GM19025 (cell line): ENCODE data around the gene GPS2.

Source experiments
- ATAC-seq: cut with Tn5 transposase; IDR thresholded peaks from one replicate; pipeline ENCODE4 v1.9.1; 2021; ENCODE audit warnings: mild to moderate bottlenecking, low read depth, moderate library complexity; ENCODE audit not compliant: unreplicated experiment

GPS2 gene

DNA sequence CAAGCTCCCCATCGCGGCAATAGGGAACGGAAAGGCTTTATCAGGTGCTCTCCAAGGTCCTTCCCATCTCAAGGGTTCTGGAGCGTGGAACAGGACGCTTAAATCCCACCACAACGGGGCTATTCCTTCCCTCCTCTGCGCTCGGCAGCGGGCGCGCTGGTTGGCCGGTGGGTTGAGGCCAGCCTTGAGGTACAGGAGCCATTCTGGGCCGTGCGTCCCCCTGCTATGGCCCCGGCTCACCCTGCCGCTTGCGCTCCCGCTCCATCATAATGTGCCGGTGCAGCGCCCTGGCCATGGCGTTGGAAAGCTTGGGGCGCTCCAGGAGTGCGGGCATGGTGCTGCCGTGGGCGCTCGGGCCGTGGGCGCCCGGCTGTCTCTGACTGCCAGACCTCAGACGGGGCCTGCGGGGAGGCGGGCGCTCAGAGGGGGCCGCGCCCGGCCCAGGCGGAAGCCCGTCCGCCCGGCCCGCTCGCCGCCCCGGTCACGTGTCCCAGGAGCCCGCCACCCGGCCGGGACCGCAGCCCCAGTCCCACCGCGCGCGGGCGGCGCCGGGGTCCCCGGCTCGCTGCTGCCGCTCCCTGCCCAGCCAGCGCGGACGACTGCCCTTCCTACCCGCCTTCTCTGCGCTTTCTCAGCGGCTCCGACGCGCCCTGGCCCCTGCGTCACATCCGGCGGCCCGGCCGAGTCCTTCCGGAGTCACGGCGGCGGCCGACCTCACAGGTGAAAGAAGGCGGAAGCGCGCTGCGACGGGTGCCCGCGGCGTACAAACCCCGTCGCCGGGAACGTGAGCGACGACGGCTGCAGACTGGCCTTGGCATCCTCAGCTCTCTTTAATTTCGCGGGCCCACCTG lies at the start of gene GPS2:
GPS2 (minus strand) TSS at position 642 of the 851 bp plus-strand sequence; CDS start at position 334, 308 bp downstream.
- peak; percentile 83 for ATAC-seq

GRCh38 chr17:7363311-7363710 lies 48.2 kb upstream of the GPS2 start:
- ATAC-seq = no peak

GRCh38 chr17:7361906-7362305 lies 46.7 kb upstream of the GPS2 start:
- ATAC-seq = no peak

DNA sequence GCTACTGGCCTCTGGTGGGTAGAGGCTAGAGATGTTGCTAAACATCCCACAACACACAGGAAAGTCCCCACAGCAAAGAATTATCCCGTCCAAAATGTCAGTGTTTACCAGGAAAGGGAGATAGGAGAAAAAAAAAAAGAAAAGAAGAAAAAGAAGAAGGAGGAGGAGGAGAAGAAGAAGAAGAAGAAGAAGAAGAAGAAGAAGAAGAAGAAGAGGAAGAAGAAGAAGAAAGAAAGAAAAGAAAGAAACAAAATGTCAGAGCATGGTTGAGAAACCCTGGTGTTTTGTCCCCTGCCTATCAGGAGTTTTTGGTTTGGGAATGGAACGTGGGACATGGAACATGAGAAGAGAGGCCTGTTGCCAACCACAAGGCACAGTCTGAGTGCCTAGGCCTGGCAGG lies 42.2 kb upstream of the GPS2 start:
- no peak for ATAC-seq

DNA sequence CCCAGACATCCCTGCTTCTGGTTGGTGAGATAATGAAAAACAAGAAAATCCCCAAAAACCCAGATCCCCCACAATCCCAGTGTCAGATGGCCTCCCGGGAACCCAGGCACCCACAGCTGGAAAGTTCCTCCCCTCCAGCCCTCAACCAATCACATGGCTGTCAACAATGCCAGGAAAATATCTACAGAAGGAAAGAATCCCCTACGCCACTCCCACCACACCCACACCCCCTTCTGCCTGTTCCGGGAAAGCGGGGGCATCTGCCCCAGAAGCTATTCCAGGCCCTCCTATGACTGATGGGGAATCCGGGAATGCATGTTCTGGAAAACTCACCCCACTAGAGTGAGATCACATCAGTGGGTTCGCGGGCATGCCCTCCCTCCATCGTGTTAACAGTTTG lies 41.6 kb upstream of the GPS2 start:
- no peak for ATAC-seq

DNA sequence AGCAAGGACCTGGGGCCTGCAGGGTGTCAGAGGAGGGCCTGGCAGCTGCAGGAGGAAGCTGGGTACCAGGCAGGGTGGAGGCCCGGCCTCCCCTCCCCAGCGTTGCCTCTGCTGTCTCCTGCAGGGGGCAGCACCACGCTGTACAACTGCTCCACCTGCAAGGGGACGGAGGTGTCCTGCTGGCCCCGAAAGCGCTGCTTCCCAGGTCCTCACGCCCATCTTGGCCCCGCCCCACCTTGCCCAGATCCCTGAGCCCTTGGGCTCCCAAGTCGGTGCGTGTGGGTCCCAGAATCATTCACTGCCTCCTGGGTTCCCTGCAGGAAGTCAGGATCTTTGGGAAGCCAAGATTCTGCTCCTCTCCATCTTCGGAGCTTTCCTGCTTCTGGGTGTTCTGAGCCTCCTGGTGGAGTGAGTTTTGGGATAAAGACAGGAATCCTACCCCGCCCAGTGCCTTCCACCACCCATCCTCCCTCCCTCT lies 41.0 kb upstream of the GPS2 start:
- ATAC-seq = no peak

- no peak for ATAC-seq
These were observed 40.4 kb upstream of the GPS2 start for GRCh38 chr17:7355573-7355972.

DNA sequence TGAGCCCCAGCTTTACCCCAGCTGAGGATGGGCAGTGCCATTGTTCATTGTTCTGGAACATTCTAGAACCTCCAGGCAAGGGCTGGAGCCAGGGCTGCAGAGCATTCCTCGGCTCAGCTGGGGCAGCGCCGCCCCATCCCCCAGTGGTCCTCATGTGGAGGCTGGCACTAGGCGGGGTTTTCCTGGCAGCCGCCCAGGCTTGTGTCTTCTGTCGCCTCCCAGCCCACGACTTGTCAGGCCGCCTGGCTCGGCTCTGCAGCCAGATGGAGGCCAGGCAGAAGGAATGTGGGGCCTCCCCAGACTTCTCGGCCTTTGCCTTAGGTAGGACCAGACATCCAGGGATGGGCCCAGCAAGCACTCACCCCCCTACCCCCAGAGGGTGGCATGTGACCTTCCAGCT lies 39.9 kb upstream of the GPS2 start, which contains the start of gene TMEM95:
TMEM95 (plus strand) TSS at position 104 of the 400 bp plus-strand sequence; CDS start at position 153, 49 bp downstream.
- ATAC-seq = no peak

DNA sequence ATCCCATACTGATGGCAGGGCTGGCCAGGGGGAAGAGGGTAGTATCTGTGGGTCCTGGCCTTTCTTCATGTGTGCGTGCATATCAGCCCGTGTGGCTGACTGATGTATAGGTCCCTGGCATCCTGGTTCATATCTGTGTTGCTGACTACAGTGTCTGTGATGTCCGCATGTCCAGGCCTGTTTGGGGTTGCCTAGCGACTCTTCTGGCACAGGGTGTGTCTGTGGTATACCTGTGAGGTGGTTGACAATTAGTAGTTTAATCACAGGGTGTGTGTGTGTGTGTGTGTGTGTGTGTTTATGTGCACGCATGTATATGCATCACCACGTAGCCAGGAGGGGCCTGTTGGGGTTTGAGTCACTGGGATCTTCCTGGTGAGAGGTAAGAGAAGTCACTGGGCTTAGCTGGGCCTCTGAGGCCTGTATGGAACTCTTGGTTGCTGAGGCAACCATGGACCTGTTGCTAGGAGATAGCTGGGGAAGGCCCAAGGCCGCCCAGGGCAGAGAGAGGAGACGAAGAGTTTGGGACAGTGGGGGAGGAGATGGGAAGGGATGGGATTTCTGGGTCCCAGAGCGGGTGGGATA lies 39.2 kb upstream of the GPS2 start:
- no peak for ATAC-seq

- ATAC-seq = no peak
These were observed 37.9 kb upstream of the GPS2 start for GRCh38 chr17:7352910-7353635.

- ATAC-seq = no peak
These were observed 37.3 kb upstream of the GPS2 start for GRCh38 chr17:7352503-7352889.

GRCh38 chr17:7351665-7352502 lies 36.7 kb upstream of the GPS2 start, which contains the start of gene KCTD11:
KCTD11 (plus strand) TSS chr17:7352162.
- peak; percentile 65 for ATAC-seq

- no peak for ATAC-seq
These were observed 33.5 kb upstream of the GPS2 start for GRCh38 chr17:7348478-7349242.

DNA sequence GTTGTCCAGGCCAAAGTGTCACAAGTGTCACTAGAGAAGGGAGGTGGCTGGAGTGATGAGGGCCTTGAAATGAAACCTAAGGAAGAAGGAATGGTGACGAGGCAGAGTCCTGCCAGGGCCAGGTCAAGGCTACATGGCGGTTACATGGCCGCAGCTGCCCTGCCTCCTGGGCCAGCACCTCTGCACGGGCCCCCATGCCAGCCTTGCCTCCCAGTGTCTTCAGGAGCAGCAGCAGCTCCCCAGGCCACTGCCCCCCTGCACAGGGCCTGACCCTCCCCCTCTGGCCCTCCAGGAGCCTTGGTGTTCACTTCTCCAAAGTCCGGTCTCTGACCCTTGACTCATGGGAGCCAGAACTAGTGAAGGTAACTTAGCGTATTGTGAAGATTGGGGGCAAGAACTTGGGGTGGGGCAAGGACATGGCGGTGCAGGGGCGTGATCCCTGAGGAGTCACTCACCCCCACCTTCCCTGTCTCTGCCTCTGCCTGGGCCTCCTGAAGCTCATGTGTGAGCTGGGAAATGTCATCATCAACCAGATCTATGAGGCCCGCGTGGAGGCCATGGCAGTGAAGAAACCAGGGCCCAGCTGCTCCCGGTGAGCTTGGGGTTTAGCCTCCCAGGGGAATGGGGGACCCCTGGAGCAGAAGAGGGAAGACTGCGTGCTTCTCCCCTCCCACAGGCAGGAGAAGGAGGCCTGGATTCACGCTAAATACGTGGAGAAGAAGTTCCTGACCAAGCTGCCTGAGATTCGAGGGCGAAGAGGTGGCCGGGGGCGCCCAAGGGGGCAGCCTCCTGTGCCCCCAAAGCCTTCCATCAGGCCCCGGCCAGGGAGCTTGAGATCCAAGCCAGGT lies 32.7 kb upstream of the GPS2 start:
- ATAC-seq = no peak

DNA sequence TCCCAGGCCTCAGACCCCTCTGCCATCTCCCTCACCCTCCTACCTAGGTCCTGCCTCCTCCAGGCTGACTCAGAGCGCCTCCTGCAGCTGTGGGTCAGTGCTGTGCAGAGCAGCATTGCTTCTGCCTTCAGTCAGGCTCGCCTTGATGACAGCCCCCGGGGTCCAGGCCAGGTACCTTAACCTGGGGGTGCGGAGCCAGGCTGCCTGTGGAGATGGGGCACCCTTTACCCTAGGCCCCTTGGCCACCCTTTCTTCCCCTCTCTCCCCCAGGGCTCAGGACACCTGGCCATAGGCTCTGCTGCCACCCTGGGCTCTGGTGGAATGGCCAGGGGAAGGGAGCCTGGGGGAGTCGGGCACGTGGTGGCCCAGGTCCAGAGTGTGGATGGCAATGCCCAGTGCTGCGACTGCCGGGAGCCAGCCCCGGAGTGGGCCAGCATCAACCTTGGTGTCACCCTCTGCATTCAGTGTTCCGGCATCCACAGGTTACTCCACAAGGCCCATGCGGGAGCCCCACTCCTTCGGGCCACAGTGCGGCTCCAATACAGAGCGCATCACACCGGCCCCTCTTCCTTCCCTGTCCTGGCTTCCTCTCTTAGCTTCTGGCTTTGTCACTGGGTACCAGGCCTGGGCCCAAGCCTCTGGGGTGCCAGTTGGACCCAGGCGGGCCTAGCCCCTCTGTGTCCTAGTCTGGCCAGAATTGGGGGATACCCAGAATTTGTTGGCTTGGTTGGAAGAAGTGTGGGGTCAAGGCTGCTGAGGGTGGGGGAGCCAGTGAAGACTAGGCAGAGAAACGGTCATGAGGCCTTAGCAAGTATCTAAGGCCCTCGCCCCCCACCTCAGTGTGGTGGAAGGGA lies 31.8 kb upstream of the GPS2 start:
- no peak for ATAC-seq

DNA sequence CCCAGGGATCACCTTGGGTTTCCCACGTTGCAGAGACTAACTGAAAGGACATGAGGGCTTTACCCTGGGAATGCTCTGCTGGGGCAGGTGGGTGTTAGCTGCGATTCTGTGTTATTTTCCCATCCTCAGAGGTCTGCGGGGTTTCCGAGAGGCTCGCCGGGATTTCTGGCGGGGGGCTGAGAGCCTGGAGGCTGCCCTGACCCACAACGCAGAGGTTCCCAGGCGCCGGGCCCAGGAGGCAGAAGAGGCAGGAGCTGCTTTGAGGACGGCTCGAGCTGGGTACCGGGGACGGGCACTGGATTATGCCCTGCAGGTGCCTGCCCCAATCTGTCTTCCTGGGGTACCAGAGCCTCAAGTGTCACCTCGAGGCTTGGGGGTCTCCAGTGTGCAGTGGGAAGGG lies 28.1 kb upstream of the GPS2 start:
- no peak for ATAC-seq

GRCh38 chr17:7341842-7342241 lies 26.7 kb upstream of the GPS2 start:
- no peak for ATAC-seq

GRCh38 chr17:7340179-7340578 lies 25.0 kb upstream of the GPS2 start:
- ATAC-seq = no peak
